ENCODE data around the gene CRTAC1. TPM values are rescaled to one million over a fixed set of nuclear protein-coding genes. Genes with fewer than 3 reads are reported as not detected.

CRTAC1 gene
- total and polyA plus RNA-seq, 4 donors = 0.14 to 0.33 (median 0.26) TPM

GRCh38 chr10:97999923-98000248, 30.5 kb downstream of the CRTAC1 start:
- Histone ChIP-seq H3K9ac (ENCODE audit: low read depth in 1 of 2, low read length in 2 of 2) (no peak overlapping the region), H3K4me3 (ENCODE audit: low read depth in 1 of 3, low read length in 3 of 3) (no peak overlapping the region), H3K27me3 (ENCODE audit: control insufficient read depth in 4 of 4, insufficient read depth in 4 of 4, low read length in 3 of 4) (peaks cover 0 to 2% (median 0%) of the 10 kb centered on the region in 4 donors), H3K9me3 (ENCODE audit: control insufficient read depth in 4 of 4, low read length in 3 of 4) (no peaks in the 10 kb centered on the region), H3K27ac (ENCODE audit: low read depth in 1 of 2, low read length in 2 of 2) (no peak overlapping the region), H3K4me1 (ENCODE audit: control insufficient read depth in 4 of 4, insufficient read depth in 4 of 4, low read length in 3 of 4) (no peaks in the 10 kb centered on the region), H3K36me3 (ENCODE audit: control insufficient read depth in 4 of 4, insufficient read depth in 3 of 4, low read depth in 1 of 4, low read length in 3 of 4) (no peaks in the 10 kb centered on the region)
- TF ChIP-seq ZBTB33 (IDR thresholded peaks at IDR 0.05) (no peak), JUND (IDR thresholded peaks at IDR 0.05) (no peak), FOXA1 (IDR thresholded peaks at IDR 0.05) (no peak), GABPA (IDR thresholded peaks at IDR 0.05 in 1 of 2, conservative IDR thresholded peaks at IDR 0.05 in 1 of 2) (no peak), FOXA2 (IDR thresholded peaks at IDR 0.05) (no peak), CTCF (IDR thresholded peaks at IDR 0.05; ENCODE audit: low read depth, low read length, missing input control) (no peak)
- no peak for DNase-seq (ENCODE audit: low spot score)
- WGBS = 74% methylated on average over 2 of the region's 2 CpGs

GRCh38 chr10:97999066-97999922, 31.1 kb downstream of the CRTAC1 start:
- no peak overlapping the region for H3K4me3 ChIP-seq (ENCODE audit: low read depth in 1 of 3, low read length in 3 of 3)
- H3K27ac ChIP-seq (ENCODE audit: low read depth in 1 of 2, low read length in 2 of 2) = no peak overlapping the region
- no peak for TF ChIP-seq EGR1 (IDR thresholded peaks at IDR 0.05; ENCODE audit: low read depth in 2 of 2)
- no peak for TF ChIP-seq RXRA (IDR thresholded peaks at IDR 0.05)
- no peak for TF ChIP-seq FOXA2 (IDR thresholded peaks at IDR 0.05)
- TF ChIP-seq RAD21 (IDR thresholded peaks at IDR 0.05) = no peak
- TF ChIP-seq GABPA (IDR thresholded peaks at IDR 0.05 in 1 of 2, conservative IDR thresholded peaks at IDR 0.05 in 1 of 2) = no peak
- no peak for TF ChIP-seq FOXA1 (IDR thresholded peaks at IDR 0.05)
- no peak for TF ChIP-seq JUND (IDR thresholded peaks at IDR 0.05)
- no peak for TF ChIP-seq ZBTB33 (IDR thresholded peaks at IDR 0.05)
- no peak for TF ChIP-seq HNF4G (IDR thresholded peaks at IDR 0.05)
- no peak for TF ChIP-seq ATF3 (IDR thresholded peaks at IDR 0.05)
- no peak for TF ChIP-seq SP1 (IDR thresholded peaks at IDR 0.05)
- TF ChIP-seq HNF4A (conservative IDR thresholded peaks at IDR 0.05) = no peak
- no peak for TF ChIP-seq TAF1 (conservative IDR thresholded peaks at IDR 0.05)
- peaks cover 0 to 8% (median 0%) of the 10 kb centered on the region in 4 donors for H3K27me3 ChIP-seq (ENCODE audit: control insufficient read depth in 4 of 4, insufficient read depth in 4 of 4, low read length in 3 of 4)
- no peaks in the 10 kb centered on the region for H3K36me3 ChIP-seq (ENCODE audit: control insufficient read depth in 4 of 4, insufficient read depth in 3 of 4, low read depth in 1 of 4, low read length in 3 of 4)
- no peak for DNase-seq (ENCODE audit: low spot score)
- no peaks in the 10 kb centered on the region for H3K9me3 ChIP-seq (ENCODE audit: control insufficient read depth in 4 of 4, low read length in 3 of 4)
- WGBS = 78% methylated on average over 10 of the region's 10 CpGs
- H3K9ac ChIP-seq (ENCODE audit: low read depth in 1 of 2, low read length in 2 of 2) = no peak overlapping the region
- no peaks in the 10 kb centered on the region for H3K4me1 ChIP-seq (ENCODE audit: control insufficient read depth in 4 of 4, insufficient read depth in 4 of 4, low read length in 3 of 4)

Data from liver (tissue), 9 donors.